NCI-H1092 treated with DMSO at 0.1 percent for 48 hours (cell line): ENCODE data around the gene ING5.

Source experiments
- DNase-seq: peaks from one replicate; lab custom pipeline; 2025; lab: John Stamatoyannopoulos, UW

The ING5 gene

GRCh38 chr2:241760301-241760771, 58.5 kb downstream of the ING5 start:
- no peak for DNase-seq

DNA sequence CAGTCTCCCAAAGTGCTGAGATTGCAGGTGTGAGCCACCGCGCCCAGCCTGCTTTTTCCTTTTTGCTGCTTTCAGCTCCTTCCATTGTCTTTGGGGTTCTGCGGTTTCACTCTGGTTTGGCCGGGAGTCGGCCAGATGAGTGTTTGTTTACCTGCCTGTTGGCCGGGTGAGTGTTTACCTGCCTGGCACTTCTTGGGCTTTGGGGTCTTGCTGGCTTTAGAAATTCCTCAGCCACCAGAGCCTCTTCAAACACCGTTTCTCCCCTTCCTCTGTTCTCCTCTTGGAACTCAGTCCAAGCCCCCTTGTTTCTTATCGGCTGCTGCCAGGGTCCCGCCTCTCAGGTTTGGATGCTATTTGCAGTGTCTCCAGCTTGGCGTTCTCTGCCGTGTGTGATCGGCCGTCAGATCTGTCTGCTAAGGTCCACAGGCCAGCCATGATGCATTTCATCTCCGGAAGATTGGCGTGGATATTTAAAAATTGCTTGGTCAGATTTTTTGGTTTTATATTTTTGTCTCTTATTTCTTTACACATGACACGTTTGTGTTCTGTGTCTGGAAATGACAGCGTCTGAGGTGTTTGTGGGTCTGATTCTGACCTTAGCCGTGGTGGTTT, 60.6 kb downstream of the ING5 start:
- no peak for DNase-seq

DNA sequence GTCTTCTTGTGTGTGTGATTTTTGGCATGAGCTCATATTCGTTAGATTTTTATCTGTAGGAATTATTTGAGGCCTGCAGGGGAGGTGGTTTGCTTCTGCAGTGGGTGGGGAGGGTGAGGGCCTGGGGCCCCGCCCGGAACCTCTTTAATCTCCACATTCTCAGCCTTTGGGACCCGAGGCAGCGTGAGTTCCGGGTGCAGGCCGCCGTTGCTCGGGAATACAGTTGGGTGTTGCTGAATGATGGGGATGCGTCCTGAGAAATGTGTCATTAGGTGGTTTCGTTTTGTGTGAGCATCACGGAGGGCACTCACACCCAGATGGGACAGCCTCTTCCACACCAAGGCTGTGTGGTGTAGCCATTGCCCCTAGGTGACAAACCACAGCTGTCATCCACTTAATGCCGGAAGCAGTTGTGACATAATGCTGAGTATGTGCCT, 61.1 kb downstream of the ING5 start:
- no peak for DNase-seq

DNA sequence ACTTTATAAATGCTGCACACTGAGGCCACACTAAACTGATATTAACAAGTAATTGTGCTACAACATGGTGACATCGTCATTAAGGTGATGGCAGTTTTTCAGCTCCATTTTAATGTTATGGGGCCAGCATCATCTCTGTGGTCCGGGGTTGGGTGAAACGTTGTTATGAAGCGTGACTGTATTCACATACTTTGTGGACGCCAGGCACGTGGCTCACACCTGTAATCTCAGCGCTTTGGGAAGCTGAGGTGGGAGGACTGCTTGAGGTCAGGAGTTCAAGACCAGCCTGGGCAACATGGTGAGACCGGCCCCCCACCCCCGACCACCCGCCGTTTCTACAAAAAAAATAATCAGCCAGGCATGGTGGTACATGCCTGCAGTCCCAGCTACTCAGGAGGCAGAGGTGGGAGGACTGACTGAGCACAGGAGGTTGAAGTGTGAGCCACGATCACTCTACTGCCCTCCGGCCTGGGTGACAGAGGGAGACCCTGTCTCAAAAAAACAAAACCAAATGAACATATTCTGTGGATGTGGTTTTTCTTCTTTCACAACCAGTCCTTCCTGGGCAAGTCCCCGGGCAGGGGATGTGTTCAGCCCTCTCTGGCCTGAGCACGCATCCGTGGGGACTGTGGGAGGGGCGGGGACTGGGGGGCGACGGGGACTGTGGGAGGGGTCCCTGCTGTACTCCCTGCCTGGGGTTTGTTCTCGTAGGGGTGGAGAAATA, 61.9 kb downstream of the ING5 start:
- DNase-seq: no peak

- no peak for DNase-seq
Observed at GRCh38 chr2:241764275-241765241, 62.7 kb downstream of the ING5 start.

- DNase-seq: no peak
Observed at GRCh38 chr2:241767464-241768250, 65.8 kb downstream of the ING5 start.

- no peak for DNase-seq
Observed at GRCh38 chr2:241768251-241768711, 66.4 kb downstream of the ING5 start.

DNA sequence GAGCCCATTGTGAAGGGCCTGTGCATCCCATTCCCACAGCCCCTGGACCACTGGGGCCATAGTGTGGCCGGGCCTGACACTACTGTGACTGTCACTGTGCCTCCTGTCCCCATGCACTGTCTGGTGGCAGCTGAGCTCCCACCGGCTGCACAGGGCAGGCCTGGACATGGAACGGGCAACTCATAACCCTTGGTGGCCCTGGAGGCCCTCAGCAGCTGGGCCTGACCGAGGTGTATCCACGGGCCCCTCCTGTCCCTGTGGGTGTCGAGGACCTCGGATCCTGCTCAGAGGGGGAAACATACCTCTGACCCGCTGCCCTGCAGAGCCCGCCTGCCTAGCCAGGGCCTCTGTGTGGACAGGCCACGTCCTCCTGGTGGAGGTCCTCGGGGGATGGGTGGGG, 67.0 kb downstream of the ING5 start:
- no peak for DNase-seq

DNA sequence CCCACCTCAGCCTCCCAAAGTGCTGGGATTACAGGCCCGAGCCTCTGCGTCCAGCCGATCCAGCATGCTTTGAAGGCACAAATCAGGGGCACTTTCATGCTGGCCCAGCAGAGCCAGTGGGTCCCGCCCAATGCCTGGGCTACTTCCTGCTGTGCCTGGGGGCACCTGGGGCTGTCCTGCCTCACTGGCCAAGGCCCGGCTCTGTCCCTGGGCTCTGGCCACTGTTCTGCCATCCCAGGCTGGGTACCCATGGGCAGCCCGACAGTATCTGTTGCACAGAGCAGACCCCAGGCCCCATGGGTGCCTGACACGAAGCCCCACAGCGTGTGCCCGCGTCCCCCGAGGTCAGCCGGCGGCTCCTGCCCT, 68.0 kb downstream of the ING5 start:
- DNase-seq: no peak

DNA sequence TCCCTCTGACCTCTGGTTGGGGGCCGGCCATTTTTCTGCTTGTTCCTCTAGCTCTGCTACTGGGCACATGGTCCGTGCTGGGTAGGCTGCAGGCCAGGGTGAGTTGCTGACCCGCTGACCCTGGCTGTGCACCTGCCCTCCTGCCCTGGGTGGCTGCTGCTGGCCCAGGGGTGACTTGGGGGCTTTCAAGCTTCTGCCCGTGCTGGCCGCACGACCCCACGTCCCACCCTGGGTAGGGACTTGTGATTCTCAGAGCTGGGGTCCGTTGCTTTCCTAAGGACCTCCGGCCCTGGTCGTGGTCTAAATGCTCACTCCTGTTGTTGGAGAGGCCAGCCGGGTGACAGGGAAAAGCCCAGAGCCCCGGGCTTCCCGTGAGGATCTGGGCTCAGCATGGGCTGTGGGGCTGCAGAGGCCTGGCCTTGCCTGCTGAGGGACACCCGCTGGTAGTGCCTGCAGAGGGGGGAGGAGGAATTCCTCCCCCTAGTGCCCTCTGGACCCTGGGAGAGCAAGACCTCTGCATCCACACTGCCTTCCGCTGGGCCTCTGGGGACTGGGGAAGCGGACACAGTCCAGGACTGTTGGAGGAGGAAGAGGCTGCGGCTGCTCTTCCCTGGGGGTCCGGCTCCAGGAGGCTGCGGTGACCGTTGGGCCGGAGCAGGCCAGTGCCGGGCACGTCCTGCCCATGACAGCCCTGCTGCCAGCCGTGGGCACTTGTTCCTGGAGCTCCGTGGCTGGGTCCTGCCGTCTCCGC, 68.5 kb downstream of the ING5 start:
- DNase-seq: no peak

DNA sequence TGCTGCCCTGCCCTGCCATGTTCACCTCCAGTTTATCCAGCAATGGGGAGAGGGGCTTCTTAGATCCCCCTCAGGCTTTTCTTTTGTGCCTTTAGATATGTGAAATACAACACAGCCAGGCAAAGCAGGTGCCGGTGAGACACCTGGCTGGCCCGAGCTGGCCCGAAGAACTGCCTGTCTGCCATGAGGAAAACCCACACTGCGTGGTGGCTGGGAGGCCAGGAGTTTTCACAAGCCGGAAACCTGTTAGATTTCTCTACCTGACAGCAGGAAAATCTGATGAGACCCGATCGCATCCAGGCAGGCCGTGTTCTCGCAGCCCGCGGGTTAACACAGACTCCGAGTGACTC, 69.1 kb downstream of the ING5 start:
- DNase-seq: no peak

- no peak for DNase-seq
Observed at GRCh38 chr2:241771286-241772062, 69.6 kb downstream of the ING5 start.

DNA sequence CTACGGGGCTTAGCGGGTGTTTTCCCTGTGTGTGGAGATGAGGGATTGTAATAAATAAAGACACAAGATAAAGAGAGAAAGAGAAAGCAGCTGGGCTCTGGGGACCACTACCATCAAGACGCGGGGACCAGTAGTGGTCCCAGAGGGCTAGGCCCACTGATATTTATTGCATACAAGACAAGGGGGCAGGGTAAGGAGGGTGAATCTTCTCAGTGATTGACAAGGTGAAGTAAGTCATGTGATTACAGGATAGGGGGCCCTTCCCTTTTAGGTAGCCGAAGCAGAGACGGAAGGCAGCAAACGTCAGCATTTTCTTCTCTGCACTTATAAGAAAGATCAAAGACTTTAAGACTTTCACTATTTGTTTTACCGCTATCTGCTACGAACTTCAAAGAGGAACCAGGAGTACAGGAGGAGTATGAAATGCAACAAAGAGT, 70.2 kb downstream of the ING5 start:
- DNase-seq: no peak

GRCh38 chr2:241773511-241774418, 71.9 kb downstream of the ING5 start:
- peak; percentile 28 for DNase-seq

DNA sequence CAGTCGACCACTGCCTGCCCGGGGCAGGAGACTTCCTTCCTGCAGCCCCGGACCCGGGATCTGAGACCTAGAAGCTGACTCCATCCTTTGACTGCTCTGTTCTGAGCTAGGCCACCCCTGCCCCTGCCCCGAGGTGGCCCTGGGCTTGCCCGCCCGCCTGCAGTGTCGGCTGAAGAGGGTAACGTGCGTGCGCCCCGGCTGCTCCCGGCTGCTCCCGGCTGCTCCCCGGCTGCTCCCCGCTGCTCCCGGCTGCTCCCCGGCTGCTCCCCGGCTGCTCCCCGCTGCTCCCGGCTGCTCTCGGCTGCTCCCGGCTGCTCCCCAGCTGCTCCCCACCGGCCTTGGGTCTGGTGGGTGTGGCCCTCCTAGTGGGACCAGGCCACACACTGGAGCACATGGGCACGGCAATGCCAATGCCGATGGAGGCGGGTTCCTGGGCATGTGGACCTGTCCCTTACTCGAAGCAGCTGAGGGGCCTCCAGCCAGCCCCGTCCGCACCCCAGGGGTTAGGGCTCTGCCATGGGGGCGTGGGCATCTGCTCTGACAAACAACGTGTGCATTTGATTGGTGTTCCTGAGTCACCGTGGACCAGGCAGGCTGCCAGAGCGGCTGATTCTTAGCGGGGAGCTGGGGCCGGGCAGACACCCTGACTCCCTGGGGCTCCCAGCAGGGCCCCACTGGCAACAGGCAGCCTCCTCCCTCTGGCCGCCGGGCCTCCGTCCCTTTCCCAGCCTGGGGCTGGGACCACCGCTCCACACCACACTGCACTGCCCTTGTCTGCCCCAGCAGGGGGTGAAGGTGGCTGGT, 72.8 kb downstream of the ING5 start:
- DNase-seq: peak; percentile 38

- no peak for DNase-seq
Observed at GRCh38 chr2:241775223-241776177, 73.7 kb downstream of the ING5 start.
